NK-92 (cell line): Measurements from ENCODE around the gene HJV.

Experiments used
- DNase-seq: peaks from one replicate; lab custom pipeline; 2025; ENCODE audit not compliant: unreplicated experiment; lab: John Stamatoyannopoulos, UW

The HJV gene

GRCh38 chr1:145978854-145979745 lies 42.4 kb downstream of the HJV start:
- DNase-seq: no peak

- DNase-seq: no peak
Observed at GRCh38 chr1:145978471-145978853, 43.1 kb downstream of the HJV start.

GRCh38 chr1:145977486-145978470 lies 43.8 kb downstream of the HJV start:
- no peak for DNase-seq

GRCh38 chr1:145977016-145977415 lies 44.5 kb downstream of the HJV start:
- DNase-seq: no peak

GRCh38 chr1:145975216-145975615 lies 46.3 kb downstream of the HJV start:
- no peak for DNase-seq

GRCh38 chr1:145974721-145975120 lies 46.8 kb downstream of the HJV start:
- DNase-seq: no peak

- DNase-seq: no peak
Observed at GRCh38 chr1:145972580-145972979, 49.0 kb downstream of the HJV start.
